GM21360 (cell line): ENCODE measurements around the gene INTS14.

Experiments
- ATAC-seq: cut with Tn5 transposase; IDR thresholded peaks from one replicate; pipeline ENCODE4 v1.9.1; 2021; ENCODE audit warnings: mild to moderate bottlenecking, moderate library complexity; ENCODE audit not compliant: unreplicated experiment

The INTS14 gene

GRCh38 chr15:65535192-65535591 is 75.7 kb downstream of the INTS14 start:
- ATAC-seq, result no peak

GRCh38 chr15:65533057-65533756 is 77.7 kb downstream of the INTS14 start:
- ATAC-seq, result no peak

GRCh38 chr15:65532738-65533051 is 78.2 kb downstream of the INTS14 start:
- ATAC-seq, result no peak

GRCh38 chr15:65530318-65531111 is 80.4 kb downstream of the INTS14 start, which contains the start of gene HACD3:
TSS of gene HACD3 (plus strand) at chr15:65530463. CDS start at chr15:65530632, 169 bp downstream.
- ATAC-seq, result peak; percentile 72

GRCh38 chr15:65529762-65530317 is 81.1 kb downstream of the INTS14 start:
- ATAC-seq, result no peak
